Trophoblast cell (in vitro differentiated cells and primary cell): ENCODE data around the gene LRP1B.

ENCODE experiments used
- DNase-seq, 2 donors: peaks; one replicate each; pipeline ENCODE4 v3.0.0-alpha.2; 2016
- H2AFZ ChIP-seq: 2 replicates; pipeline ENCODE4 v1.6.1; 2013; ENCODE audit warnings: low read length, moderate library complexity, mild to moderate bottlenecking; ENCODE audit not compliant: insufficient read depth, poor library complexity
- H2AK5ac ChIP-seq: 2 replicates; pipeline ENCODE4 v1.6.1; 2013; ENCODE audit warnings: mild to moderate bottlenecking, low read length
- H2BK120ac ChIP-seq: 2 replicates; pipeline ENCODE4 v1.6.1; 2013; ENCODE audit warnings: low read length, mild to moderate bottlenecking, moderate library complexity; ENCODE audit not compliant: insufficient read depth, poor library complexity
- H2BK12ac ChIP-seq: 2 replicates; pipeline ENCODE4 v1.6.1; 2013; ENCODE audit warnings: mild to moderate bottlenecking, low read length, moderate library complexity
- H2BK5ac ChIP-seq: 2 replicates; pipeline ENCODE4 v1.6.1; 2013; ENCODE audit warnings: low read length, low read depth, moderate library complexity, mild to moderate bottlenecking; ENCODE audit not compliant: poor library complexity
- H3K14ac ChIP-seq: 2 replicates; pipeline ENCODE4 v1.6.1; 2013; ENCODE audit warnings: mild to moderate bottlenecking, low read length
- H3K18ac ChIP-seq: 2 replicates; pipeline ENCODE4 v1.6.1; 2013; ENCODE audit warnings: mild to moderate bottlenecking, low read length
- H3K23ac ChIP-seq: 2 replicates; pipeline ENCODE4 v1.6.1; 2013; ENCODE audit warnings: low read length
- H3K27ac ChIP-seq: 2 replicates; pipeline ENCODE4 v1.5.1; 2013; ENCODE audit warnings: low read depth, mild to moderate bottlenecking, inconsistent platforms, low read length, moderate library complexity
- H3K27me3 ChIP-seq: 2 replicates; pipeline ENCODE4 v1.6.1; 2013; ENCODE audit warnings: inconsistent platforms, mild to moderate bottlenecking, low read length, moderate library complexity; ENCODE audit not compliant: insufficient read depth
- H3K36me3 ChIP-seq, 2 experiments: 1 replicate in 1 of 2; 2 replicates in 1 of 2; pipeline ENCODE4 v1.6.1; 2013; ENCODE audit warnings: low read length in 2 of 2, mild to moderate bottlenecking in 2 of 2, moderate library complexity in 1 of 2; ENCODE audit not compliant: insufficient read depth in 2 of 2, control insufficient read depth in 1 of 2
- H3K4ac ChIP-seq: 2 replicates; pipeline ENCODE4 v1.6.1; 2013; ENCODE audit warnings: low read depth, mild to moderate bottlenecking, low read length, moderate library complexity
- H3K4me1 ChIP-seq, 2 experiments: 1 replicate in 1 of 2; 2 replicates in 1 of 2; pipeline ENCODE4 v1.6.1; 2013; ENCODE audit warnings: low read length in 2 of 2, mild to moderate bottlenecking in 2 of 2, moderate library complexity in 1 of 2; ENCODE audit not compliant: insufficient read depth in 2 of 2, control insufficient read depth in 1 of 2
- H3K4me2 ChIP-seq: 2 replicates; pipeline ENCODE4 v1.6.1; 2013; ENCODE audit warnings: inconsistent platforms, mild to moderate bottlenecking, low read length, moderate library complexity
- H3K4me3 ChIP-seq: 2 replicates; pipeline ENCODE4 v1.5.1; 2013; ENCODE audit warnings: mild to moderate bottlenecking, low read depth, low read length, inconsistent platforms
- H3K79me1 ChIP-seq: one replicate; pipeline ENCODE4 v1.6.1; 2013; ENCODE audit warnings: low read length
- H3K79me2 ChIP-seq: 2 replicates; pipeline ENCODE4 v1.6.1; 2013; ENCODE audit warnings: low read length, mild to moderate bottlenecking; ENCODE audit not compliant: control insufficient read depth, insufficient read depth, poor library complexity
- H3K9ac ChIP-seq: 2 replicates; pipeline ENCODE4 v1.6.1; 2013; ENCODE audit warnings: mild to moderate bottlenecking, low read length
- H3K9me3 ChIP-seq: 2 replicates; pipeline ENCODE4 v1.6.1; 2013; ENCODE audit warnings: low read depth, mild to moderate bottlenecking, control low read depth, inconsistent platforms, low read length; ENCODE audit not compliant: insufficient read depth
- H4K12ac ChIP-seq: 2 replicates; pipeline ENCODE4 v1.6.1; 2013; ENCODE audit warnings: low read depth, mild to moderate bottlenecking, low read length, moderate library complexity
- H4K8ac ChIP-seq: 2 replicates; pipeline ENCODE4 v1.6.1; 2013; ENCODE audit warnings: low read depth, mild to moderate bottlenecking, low read length, moderate library complexity
- H4K91ac ChIP-seq: one replicate; pipeline ENCODE4 v1.6.1; 2013; ENCODE audit warnings: low read depth, mild to moderate bottlenecking, low read length, moderate library complexity
- WGBS: extraction: QIAGEN DNeasy Blood & Tissue Kit; methylation state at CpG from one replicate; pipeline ENCODE4 v1.1.7; 2013; ENCODE audit warnings: missing lambda C conversion rate; ENCODE audit not compliant: insufficient read length, insufficient coverage; ENCODE audit errors: extremely low coverage; 5-methylcytosine and 5-hydroxymethylcytosine counted together

Gene LRP1B

DNA sequence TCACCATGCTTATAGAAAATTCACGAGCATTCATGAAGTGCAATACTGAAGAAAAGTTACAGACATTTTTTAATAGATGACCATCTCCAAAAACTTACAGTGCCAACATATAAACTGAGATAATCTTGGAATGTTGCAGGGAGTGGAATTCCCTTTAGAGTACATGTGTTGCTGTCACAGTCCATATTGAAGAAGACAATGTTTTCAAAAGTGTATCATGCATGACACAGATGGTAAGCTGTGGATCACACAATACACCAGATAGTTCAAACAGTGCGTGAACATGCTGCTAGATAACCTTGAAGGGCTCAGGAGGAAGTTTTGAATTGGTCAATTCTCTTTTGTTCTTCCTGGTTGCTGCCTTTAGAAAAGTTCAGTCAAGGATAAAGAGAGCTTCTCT lies 1706.3 kb downstream of the LRP1B start:
- H3K9me3 ChIP-seq: no peaks in the 10 kb centered on the region
- no peak overlapping the region for H2AK5ac ChIP-seq
- H3K79me2 ChIP-seq: no peaks in the 10 kb centered on the region
- H4K8ac ChIP-seq: no peak overlapping the region
- H2BK12ac ChIP-seq: no peak overlapping the region
- H3K18ac ChIP-seq: no peak overlapping the region
- H4K91ac ChIP-seq: no peak overlapping the region
- no peak overlapping the region for H3K4me3 ChIP-seq
- H3K9ac ChIP-seq: no peak overlapping the region
- H3K4me2 ChIP-seq: no peak overlapping the region
- no peak overlapping the region for H3K4ac ChIP-seq
- no peaks in the 10 kb centered on the region for H3K27me3 ChIP-seq
- H3K23ac ChIP-seq: no peak overlapping the region
- no peaks in the 10 kb centered on the region for H3K79me1 ChIP-seq
- H3K27ac ChIP-seq: no peak overlapping the region
- H3K36me3 ChIP-seq: no peaks in the 10 kb centered on the region
- H2BK120ac ChIP-seq: no peak overlapping the region
- H4K12ac ChIP-seq: no peak overlapping the region
- no peaks in the 10 kb centered on the region for H3K4me1 ChIP-seq
- no CpG with 5 or more reads among the region's 2 CpGs for WGBS
- no peak overlapping the region for H2AFZ ChIP-seq
- no peak overlapping the region for H2BK5ac ChIP-seq
- H3K14ac ChIP-seq: no peak overlapping the region
- DNase-seq: no peak

DNA sequence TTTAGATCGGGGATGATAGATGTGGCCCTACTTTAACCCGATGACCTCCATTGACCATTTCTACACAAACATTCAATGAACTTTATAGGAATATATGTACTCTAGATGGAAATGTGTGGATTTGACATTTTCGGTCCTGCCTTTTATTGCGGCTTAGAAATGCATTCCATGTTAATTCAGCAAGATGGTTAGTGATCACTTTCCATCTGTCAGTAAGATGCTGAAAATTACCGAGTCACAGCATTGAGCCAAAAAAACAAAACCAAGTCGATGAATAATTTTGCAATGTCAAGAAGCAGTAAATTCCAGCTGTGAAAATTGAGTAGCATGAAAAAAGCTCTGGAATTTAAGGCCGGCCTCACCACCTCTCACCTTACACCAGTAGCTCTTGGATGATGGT lies 1708.1 kb downstream of the LRP1B start:
- Histone ChIP-seq H4K91ac (no peak overlapping the region), H2AK5ac (no peak overlapping the region), H3K36me3 (no peaks in the 10 kb centered on the region), H3K4ac (no peak overlapping the region), H3K4me3 (no peak overlapping the region), H2AFZ (no peak overlapping the region), H3K4me2 (no peak overlapping the region), H4K12ac (no peak overlapping the region), H3K23ac (no peak overlapping the region), H2BK5ac (no peak overlapping the region), H3K27me3 (no peaks in the 10 kb centered on the region), H3K4me1 (no peaks in the 10 kb centered on the region), H2BK120ac (no peak overlapping the region), H3K27ac (no peak overlapping the region), H3K14ac (no peak overlapping the region), H3K79me1 (no peaks in the 10 kb centered on the region), H3K9me3 (no peaks in the 10 kb centered on the region), H3K9ac (no peak overlapping the region), H3K79me2 (no peaks in the 10 kb centered on the region), H4K8ac (no peak overlapping the region), H3K18ac (no peak overlapping the region), H2BK12ac (no peak overlapping the region)
- no peak for DNase-seq
- WGBS: no CpG with 5 or more reads among the region's 7 CpGs

DNA sequence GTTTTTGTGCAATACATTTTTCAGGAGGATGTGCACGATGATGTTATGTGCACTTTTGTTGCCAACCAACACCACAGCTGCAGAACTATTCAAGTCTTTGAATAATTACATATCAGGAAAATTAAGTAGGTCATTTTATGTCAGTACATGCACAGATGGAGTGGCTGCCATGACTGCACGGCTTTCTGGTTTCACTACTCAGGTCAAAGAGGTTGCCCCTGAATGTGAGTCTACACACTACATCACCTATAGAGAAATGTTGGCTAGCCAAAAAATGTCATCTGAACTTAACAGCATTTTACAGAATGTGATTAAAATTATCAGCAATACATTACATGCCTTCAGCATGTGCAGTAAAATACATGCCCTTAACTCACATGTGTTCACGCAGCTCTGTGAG lies 1713.3 kb downstream of the LRP1B start:
- H2AK5ac ChIP-seq: no peak overlapping the region
- H3K27me3 ChIP-seq: no peaks in the 10 kb centered on the region
- H3K4me1 ChIP-seq: no peaks in the 10 kb centered on the region
- no peak overlapping the region for H2BK12ac ChIP-seq
- H4K91ac ChIP-seq: no peak overlapping the region
- H3K9me3 ChIP-seq: peaks cover 4% of the 10 kb centered on the region
- no peak overlapping the region for H3K27ac ChIP-seq
- no peak overlapping the region for H2AFZ ChIP-seq
- H4K8ac ChIP-seq: no peak overlapping the region
- peaks cover 0 to 2% of the 10 kb centered on the region in 2 experiments for H3K36me3 ChIP-seq
- H3K23ac ChIP-seq: no peak overlapping the region
- H4K12ac ChIP-seq: no peak overlapping the region
- no peak overlapping the region for H3K18ac ChIP-seq
- WGBS: no CpG with 5 or more reads among the region's 3 CpGs
- no peak overlapping the region for H3K4me2 ChIP-seq
- DNase-seq: no peak
- H3K79me2 ChIP-seq: no peaks in the 10 kb centered on the region
- H2BK120ac ChIP-seq: no peak overlapping the region
- no peaks in the 10 kb centered on the region for H3K79me1 ChIP-seq
- H3K9ac ChIP-seq: no peak overlapping the region
- no peak overlapping the region for H3K4me3 ChIP-seq
- H3K14ac ChIP-seq: no peak overlapping the region
- H3K4ac ChIP-seq: no peak overlapping the region
- H2BK5ac ChIP-seq: no peak overlapping the region

DNA sequence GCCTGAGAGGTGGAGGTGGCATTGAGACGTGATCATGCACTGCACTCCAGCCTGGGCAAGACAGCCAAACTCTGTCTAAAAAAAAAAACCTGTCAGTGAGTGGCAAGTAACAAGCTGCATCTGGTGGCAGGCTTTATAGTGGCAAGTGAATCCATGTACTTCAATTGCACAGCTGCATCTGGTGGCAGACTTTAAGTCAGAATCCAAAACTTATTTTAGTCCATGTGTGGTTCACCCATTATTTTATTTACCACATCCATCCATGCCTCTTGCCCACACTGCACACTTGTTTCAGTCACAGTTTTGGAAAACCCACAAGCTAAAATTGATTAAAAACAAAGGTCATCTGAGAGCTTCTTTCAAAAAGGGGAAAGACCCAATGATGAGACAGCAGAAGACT lies 1714.2 kb downstream of the LRP1B start:
- H3K23ac ChIP-seq: no peak overlapping the region
- H3K4ac ChIP-seq: no peak overlapping the region
- WGBS: no CpG with 5 or more reads among the region's 1 CpG
- H3K14ac ChIP-seq: no peak overlapping the region
- no peak overlapping the region for H3K27ac ChIP-seq
- H3K4me2 ChIP-seq: no peak overlapping the region
- no peak overlapping the region for H2BK5ac ChIP-seq
- no peak overlapping the region for H2AK5ac ChIP-seq
- no peak overlapping the region for H2BK12ac ChIP-seq
- H4K8ac ChIP-seq: no peak overlapping the region
- H2BK120ac ChIP-seq: no peak overlapping the region
- H3K18ac ChIP-seq: no peak overlapping the region
- peaks cover 0 to 2% of the 10 kb centered on the region in 2 experiments for H3K36me3 ChIP-seq
- no peak overlapping the region for H3K9ac ChIP-seq
- peaks cover 4% of the 10 kb centered on the region for H3K9me3 ChIP-seq
- H3K27me3 ChIP-seq: no peaks in the 10 kb centered on the region
- H3K79me1 ChIP-seq: no peaks in the 10 kb centered on the region
- no peak overlapping the region for H4K91ac ChIP-seq
- H4K12ac ChIP-seq: no peak overlapping the region
- no peak for DNase-seq
- H2AFZ ChIP-seq: no peak overlapping the region
- no peaks in the 10 kb centered on the region for H3K4me1 ChIP-seq
- H3K4me3 ChIP-seq: no peak overlapping the region
- no peaks in the 10 kb centered on the region for H3K79me2 ChIP-seq
